Measurements from ENCODE around the gene LRIG3.
"Not testable (repeated sequence)": the region's sequence is repeated elsewhere in the genome, so short reads cannot be mapped to it uniquely, and the experiment has no call there.

Gene LRIG3

DNA sequence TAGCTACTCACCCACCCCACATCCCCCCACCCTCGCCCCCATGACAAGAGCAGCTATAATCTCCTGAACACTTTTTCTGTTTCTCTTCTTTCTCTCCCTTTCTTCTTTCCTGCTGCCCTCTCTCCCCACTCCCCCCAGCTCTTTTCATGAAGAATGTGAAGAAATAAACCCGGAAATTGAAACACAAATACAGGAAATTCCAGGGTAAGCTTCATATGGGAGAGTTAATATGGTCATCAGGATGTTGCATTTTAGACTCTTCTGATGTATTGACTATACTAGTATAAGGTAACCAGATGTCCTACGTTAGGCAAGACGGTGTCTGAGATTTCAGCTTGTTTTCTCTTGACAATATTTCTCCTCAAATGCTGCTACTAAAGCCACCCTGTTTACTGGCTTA, 41.6 kb upstream of the LRIG3 start:
- no peak for TF ChIP-seq CTCF (conservative IDR thresholded peaks at IDR 0.05; ENCODE audit: low read depth, low read length)
- H3K4me3 ChIP-seq (ENCODE audit: low read length): no peak overlapping the region
- DNase-seq (ENCODE audit: low read depth): no peak

GRCh38 chr12:58961166-58961565, 40.9 kb upstream of the LRIG3 start:
- TF ChIP-seq CTCF (conservative IDR thresholded peaks at IDR 0.05; ENCODE audit: low read depth, low read length): no peak
- DNase-seq (ENCODE audit: low read depth): no peak

DNA sequence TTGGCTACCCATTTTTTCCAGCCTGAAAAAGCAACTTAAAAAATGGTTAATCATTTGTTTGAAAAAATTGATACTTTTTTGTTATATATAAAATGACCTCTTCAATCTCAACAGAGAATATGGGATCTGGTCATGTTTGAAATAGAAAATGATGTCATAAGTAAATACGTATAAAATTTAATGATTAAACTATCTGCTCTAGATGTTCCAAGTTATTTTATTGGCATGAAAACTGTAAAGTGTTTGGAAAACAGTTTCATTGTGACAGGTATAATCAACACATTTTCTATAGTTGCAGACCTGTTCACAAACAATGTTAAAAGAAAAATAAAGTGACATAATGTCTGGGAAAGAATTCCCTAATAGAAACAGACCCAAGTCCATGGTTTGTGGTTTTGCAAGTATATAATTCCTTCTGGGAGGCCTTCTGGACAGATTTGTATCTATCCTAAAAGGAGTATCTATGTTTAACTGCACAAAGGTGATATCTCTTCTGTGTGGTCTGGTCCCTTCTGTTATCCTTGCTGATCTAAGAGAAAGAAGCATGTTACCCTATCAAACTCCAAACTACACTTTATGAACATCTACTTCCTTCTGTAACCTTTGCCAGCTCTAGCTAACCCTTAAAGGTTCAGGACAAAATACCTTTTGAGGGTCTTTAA, 39.5 kb upstream of the LRIG3 start:
- no peak for DNase-seq (ENCODE audit: low read depth)
- no peak for TF ChIP-seq CTCF (conservative IDR thresholded peaks at IDR 0.05; ENCODE audit: low read depth, low read length)

More at GRCh38 chr12:58961166-58961565, 40.9 kb upstream of the LRIG3 start:
- H3K4me3 ChIP-seq (ENCODE audit: low read length): no peak overlapping the region

GRCh38 chr12:58957298-58957697, 37.0 kb upstream of the LRIG3 start:
- H3K4me3 ChIP-seq (ENCODE audit: low read length): no peak overlapping the region
- TF ChIP-seq CTCF (conservative IDR thresholded peaks at IDR 0.05; ENCODE audit: low read depth, low read length): no peak
- DNase-seq (ENCODE audit: low read depth): no peak

More for the DNA sequence above, 39.5 kb upstream of the LRIG3 start:
- no peak overlapping the region for H3K4me3 ChIP-seq (ENCODE audit: low read length)

- DNase-seq (ENCODE audit: low read depth): no peak
- no peak for TF ChIP-seq CTCF (conservative IDR thresholded peaks at IDR 0.05; ENCODE audit: low read depth, low read length)
- no peak overlapping the region for H3K4me3 ChIP-seq (ENCODE audit: low read length)
Observed at GRCh38 chr12:58955849-58956248, 35.5 kb upstream of the LRIG3 start.

- H3K4me3 ChIP-seq (ENCODE audit: low read length): no peak overlapping the region
- no peak for TF ChIP-seq CTCF (conservative IDR thresholded peaks at IDR 0.05; ENCODE audit: low read depth, low read length)
- no peak for DNase-seq (ENCODE audit: low read depth)
Observed at GRCh38 chr12:58954002-58954401, 33.7 kb upstream of the LRIG3 start.

DNA sequence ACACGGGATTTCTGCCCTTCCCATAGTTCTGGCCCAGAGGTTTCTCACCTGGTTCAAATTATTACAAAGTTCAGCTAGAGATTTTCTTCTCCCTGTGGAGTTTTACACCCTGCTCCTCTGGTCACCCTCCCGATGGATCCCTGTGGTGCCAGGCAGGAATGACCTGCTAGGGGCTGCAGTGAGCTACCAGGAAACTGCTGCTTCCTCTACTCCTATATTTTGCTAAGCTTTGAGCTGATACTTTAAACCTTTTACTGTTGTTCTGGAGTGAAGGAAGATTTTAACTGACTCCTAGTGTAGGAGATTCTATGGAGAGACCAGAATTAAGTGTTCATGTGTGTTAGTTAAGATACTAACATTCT, 30.4 kb upstream of the LRIG3 start:
- no peak for TF ChIP-seq CTCF (conservative IDR thresholded peaks at IDR 0.05; ENCODE audit: low read depth, low read length)
- no peak for DNase-seq (ENCODE audit: low read depth)
- no peak overlapping the region for H3K4me3 ChIP-seq (ENCODE audit: low read length)

DNA sequence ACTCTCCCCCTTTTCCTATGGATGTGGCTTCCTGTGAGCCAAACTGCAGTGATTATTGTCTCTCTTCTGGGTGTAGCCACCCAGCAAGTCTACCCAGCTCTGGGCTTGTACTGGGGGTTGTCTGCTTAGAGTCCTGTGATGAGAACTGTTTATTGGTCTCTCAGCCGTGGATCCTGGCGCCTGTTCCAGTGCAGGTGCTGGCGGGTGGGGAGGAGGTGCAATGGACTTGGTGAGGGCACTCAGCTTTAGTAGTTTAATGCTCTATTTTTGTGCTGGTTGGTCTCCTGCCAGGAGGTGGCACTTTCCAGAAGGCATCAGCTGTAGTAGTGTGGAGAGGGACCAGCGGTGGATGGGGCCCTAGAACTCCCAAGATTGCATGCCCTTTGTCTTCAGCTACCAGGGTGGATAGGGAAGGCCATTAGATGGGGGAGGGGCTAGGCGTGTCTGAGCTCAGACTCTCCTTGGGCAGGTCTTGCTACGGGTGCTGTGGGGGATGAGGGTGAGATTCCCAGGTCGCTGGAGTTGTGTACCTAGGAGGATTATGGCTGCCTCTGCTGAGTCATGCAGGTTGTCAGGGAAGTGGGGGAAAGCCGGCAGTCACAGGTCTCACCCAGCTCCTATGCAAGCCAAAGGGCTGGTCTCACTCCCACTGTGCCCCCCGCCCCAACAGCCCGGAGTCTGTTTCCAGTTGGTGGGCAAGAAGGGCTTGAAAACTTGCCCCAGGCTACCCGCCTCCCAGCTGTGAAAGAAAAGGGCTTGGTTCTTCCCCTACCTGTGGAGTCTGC, 29.8 kb upstream of the LRIG3 start:
- not testable (repeated sequence) for DNase-seq (ENCODE audit: low read depth); H3K4me3 ChIP-seq (ENCODE audit: low read length)

All from retinal pigment epithelial cell (primary cell).